Gastrocnemius medialis (tissue), 4 donors: ENCODE data around the gene HIVEP3.

Experiments
- POLR2A ChIP-seq, 2 donors: fragments of 450-650 bp; IDR thresholded peaks; one replicate each; pipeline ENCODE4 v1.6.1; 2017; ENCODE audit warnings: antibody characterized with exemption in 2 of 2, mild to moderate bottlenecking in 2 of 2, moderate library complexity in 2 of 2
- TF ChIP-seq, protein P1 (sequence below), 5 experiments: fragments of 450-650 bp in 3 of 5; fragments of 200-600 bp in 2 of 5; sonication (generic) in 2 of 5; IDR thresholded peaks in 4 of 5; conservative IDR thresholded peaks in 1 of 5; 1 replicate in 4 of 5; 2 replicates in 1 of 5; pipeline ENCODE4 v1.5.1; 2016 to 2019; ENCODE audit warnings: antibody characterized with exemption in 5 of 5, mild to moderate bottlenecking in 3 of 5, moderate library complexity in 3 of 5

DNA sequence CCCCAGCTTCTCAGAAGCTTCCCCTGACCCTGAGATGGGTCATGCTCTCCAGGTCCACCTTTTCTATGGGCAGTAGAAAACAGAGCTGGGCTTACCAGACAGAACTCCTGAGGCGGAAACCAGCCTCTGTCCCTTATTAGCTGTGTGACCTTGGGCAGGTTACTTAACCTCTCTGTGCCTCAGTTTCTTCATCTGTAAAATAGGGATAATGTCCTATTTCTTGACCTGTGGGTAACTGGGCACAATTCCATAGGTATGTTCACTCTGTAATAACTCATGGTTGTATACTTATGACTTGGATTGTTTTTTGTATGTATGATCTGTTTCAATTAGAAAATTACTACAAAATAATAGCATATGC, 377.1 kb downstream of the HIVEP3 start:
- TF ChIP-seq, protein P1, sequence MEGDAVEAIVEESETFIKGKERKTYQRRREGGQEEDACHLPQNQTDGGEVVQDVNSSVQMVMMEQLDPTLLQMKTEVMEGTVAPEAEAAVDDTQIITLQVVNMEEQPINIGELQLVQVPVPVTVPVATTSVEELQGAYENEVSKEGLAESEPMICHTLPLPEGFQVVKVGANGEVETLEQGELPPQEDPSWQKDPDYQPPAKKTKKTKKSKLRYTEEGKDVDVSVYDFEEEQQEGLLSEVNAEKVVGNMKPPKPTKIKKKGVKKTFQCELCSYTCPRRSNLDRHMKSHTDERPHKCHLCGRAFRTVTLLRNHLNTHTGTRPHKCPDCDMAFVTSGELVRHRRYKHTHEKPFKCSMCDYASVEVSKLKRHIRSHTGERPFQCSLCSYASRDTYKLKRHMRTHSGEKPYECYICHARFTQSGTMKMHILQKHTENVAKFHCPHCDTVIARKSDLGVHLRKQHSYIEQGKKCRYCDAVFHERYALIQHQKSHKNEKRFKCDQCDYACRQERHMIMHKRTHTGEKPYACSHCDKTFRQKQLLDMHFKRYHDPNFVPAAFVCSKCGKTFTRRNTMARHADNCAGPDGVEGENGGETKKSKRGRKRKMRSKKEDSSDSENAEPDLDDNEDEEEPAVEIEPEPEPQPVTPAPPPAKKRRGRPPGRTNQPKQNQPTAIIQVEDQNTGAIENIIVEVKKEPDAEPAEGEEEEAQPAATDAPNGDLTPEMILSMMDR (IDR thresholded peaks at IDR 0.05 in 4 of 5, conservative IDR thresholded peaks at IDR 0.05 in 1 of 5): no peak
- no peak for TF ChIP-seq POLR2A (IDR thresholded peaks at IDR 0.05)
